GM12874 (cell line): Measurements from ENCODE around the gene ZNF451.
A peak's percentile ranks its signal among the peaks of the same experiment; 100 is the strongest.

Experiments
- TF ChIP-seq, protein P1 (sequence below): IDR thresholded peaks from 2 replicates; pipeline ENCODE4 v1.5.1; 2011; ENCODE audit warnings: low read depth, mild to moderate bottlenecking, control low read depth, low read length, moderate library complexity; ENCODE audit not compliant: insufficient read depth

ZNF451 gene

DNA sequence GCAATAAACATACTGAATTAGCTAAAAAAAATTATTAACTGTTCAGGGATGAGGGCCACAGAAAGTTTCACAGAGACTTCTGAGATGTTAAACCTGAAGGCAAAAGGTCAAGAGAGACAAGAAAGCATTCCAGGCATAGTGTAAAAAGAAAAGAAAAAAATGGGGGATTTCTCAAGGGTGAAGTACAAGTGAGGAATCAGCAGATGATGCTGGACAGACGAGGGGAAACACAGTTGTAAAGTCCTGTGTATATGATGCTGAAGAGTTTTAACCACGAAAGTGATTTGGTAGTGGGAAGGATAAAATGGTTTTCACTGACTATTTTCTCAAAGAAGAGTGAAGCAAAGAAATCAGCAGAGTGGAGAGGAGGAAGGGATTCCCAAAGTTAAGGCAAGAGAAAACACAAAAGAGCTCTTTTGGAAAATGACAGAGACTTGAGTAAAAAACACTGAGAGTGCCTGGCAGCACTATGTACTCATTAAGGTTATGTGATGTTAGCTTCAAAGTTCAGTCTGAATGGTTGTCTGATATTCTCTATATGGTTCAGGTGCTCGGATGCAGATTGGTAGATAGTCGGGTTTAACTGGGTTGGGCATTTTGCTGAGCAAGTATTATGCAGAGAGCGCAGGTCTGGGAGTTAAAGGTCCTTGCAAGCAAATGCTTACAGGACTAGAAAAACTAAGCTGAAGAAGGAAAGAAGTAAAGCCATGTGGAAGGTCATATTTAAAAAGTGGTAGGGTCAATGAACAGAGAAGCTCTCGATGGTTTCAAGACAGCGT is 115.8 kb downstream of the ZNF451 start:
- TF ChIP-seq, protein P1, sequence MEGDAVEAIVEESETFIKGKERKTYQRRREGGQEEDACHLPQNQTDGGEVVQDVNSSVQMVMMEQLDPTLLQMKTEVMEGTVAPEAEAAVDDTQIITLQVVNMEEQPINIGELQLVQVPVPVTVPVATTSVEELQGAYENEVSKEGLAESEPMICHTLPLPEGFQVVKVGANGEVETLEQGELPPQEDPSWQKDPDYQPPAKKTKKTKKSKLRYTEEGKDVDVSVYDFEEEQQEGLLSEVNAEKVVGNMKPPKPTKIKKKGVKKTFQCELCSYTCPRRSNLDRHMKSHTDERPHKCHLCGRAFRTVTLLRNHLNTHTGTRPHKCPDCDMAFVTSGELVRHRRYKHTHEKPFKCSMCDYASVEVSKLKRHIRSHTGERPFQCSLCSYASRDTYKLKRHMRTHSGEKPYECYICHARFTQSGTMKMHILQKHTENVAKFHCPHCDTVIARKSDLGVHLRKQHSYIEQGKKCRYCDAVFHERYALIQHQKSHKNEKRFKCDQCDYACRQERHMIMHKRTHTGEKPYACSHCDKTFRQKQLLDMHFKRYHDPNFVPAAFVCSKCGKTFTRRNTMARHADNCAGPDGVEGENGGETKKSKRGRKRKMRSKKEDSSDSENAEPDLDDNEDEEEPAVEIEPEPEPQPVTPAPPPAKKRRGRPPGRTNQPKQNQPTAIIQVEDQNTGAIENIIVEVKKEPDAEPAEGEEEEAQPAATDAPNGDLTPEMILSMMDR, result no peak

DNA sequence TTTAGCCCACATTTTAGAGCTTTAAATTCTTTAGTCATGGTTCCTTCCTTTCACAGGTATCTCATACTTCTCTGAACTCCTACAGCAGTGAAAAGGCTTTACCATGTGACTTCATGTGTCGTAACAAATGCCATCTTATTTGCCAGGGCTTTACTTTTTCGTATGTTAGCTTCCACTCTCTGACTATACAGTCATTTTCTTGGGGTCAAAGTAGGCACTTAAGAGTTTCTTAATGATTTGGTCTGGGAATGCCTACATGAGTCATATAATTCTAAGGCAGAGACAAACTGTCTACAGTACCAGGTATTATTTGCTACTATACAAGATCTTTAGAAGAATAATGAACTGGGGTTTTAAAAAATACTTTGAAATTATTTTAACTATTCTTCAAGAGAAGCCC is 117.2 kb downstream of the ZNF451 start:
- TF ChIP-seq, protein P1, result no peak

DNA sequence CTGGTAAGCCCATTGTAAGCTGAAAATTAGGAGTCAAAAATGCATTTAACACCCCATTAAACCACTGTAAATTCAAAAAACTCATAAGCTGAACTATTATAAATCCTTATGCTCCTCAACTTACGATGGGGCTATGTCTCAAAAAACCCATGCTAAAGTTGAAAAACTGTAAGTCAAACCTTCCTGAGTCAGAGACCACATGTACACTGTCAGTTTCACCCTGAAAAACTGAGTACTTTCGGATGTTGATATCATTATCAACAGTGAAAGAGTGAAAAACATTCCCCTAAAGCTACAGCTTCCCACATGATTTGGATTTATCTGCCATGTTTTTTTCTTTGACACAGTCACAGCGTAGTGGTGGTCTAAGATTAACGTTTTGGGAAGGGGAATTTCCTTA is 117.9 kb downstream of the ZNF451 start:
- TF ChIP-seq, protein P1, result no peak

DNA sequence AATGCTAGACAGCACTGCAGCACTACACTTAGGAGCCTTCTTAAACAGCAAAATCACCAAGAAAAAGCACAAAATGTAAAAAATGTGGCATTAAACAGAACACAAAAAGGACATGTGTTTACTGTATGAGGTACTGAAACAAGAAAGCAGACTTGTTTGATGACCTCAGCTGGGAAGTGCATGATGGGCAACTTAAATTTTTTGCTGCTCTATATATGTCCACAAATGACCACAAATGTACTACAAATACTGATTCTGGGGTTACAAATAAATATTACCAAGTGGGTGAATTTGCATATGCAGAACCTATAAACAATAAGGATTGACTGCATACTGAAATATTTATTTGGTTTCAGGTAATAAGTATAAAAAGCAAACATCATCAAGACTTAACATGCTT is 119.0 kb downstream of the ZNF451 start:
- TF ChIP-seq, protein P1, result no peak

DNA sequence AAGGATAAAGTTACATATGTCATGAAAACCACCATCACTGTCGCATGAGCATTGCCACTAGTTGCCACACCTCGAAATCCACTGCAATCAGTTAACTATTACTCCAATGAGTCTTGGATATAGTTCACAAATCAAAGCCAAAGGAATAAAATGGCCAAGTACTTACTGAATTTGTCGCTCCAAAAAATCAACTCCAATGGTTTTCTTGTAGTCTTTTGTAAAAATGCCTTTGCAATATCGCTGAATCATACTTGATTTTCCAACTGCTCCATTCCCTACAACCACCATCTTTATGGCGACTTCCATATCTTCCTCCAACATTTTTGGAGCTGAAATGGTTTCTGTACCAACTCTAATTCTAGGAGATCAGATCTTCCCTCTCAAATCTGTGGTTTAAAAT is 120.1 kb downstream of the ZNF451 start:
- TF ChIP-seq, protein P1, result no peak

DNA sequence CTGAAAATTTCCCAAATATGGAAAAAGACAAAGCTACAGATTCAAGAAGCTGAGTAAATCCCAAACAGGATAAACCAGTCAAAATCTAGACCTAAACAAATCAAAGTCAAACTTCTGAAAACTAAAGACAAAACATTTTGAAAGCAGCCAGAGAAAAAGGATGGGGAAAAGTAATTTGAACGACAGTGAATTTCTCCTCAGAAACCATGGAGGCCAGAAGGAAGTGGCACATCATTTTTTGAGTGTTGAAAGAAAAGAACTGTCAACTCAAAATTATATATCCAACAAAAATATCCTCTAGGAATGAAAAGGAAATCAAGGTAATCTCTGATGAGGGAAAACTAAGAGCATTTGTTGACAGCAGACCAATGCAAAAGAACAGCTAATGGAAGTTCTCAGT is 125.3 kb downstream of the ZNF451 start:
- TF ChIP-seq, protein P1, result no peak

DNA sequence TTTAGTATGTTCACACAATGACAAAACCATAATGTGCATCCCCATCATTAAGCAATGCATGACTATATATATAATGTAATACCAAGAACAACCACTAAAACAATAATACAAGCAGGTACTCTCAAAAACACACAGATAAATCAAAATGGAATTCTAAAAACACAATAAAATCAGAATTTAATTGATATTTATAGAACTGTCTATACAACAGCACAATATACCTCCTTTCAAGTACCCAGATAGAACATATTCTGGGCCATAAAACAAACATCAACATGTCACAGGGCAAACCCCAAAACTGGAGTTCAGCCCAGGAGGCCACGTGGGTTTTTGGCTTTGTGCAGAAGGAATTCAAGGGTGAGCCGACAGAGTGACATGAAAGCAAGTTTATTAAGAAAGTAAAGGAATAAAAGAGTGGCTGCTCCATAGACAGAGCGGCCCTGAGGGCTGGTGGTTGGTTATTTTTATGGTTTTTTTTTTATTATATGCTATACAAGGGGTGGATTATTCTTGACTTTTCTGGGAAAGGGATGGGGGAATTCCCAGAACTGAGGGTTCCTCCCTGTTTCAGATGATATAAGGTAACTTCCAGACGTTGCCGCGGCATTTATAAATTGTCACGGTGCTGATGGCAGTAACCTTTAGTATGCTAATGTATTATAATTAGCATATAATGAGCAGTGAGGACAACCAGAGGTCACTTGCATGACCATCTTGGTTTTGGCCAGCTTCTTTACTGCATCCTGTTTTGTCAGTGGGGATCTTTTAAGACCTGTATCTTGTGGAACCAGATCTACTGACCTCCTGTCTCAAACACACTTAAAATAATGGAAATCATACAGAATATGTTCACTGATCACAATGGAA is 126.5 kb downstream of the ZNF451 start:
- TF ChIP-seq, protein P1, result 0 out of 2 replicates have a peak, but pooled peaks have one; percentile 3
